Mammary epithelial cell (primary cell): ENCODE measurements around the gene COG5.

Experiments
- CTCF ChIP-seq, 2 donors: IDR thresholded peaks in 1 of 2; conservative IDR thresholded peaks in 1 of 2; 2 replicates each; pipeline ENCODE4 v1.5.1; 2011 to 2012; ENCODE audit warnings: inconsistent platforms in 2 of 2, low read length in 2 of 2, mild to moderate bottlenecking in 2 of 2, control low read depth in 1 of 2, low read depth in 1 of 2; ENCODE audit not compliant: insufficient read depth in 1 of 2; ENCODE audit errors: extremely low read depth in 1 of 2
- EZH2 ChIP-seq: IDR thresholded peaks from 2 replicates; pipeline ENCODE4 v1.6.1; 2012; ENCODE audit warnings: low read length, inconsistent platforms, borderline replicate concordance

GRCh38 chr7:107555893-107556292, 7.8 kb downstream of the COG5 start:
- TF ChIP-seq CTCF (conservative IDR thresholded peaks at IDR 0.05 in 1 of 2, IDR thresholded peaks at IDR 0.05 in 1 of 2; ENCODE audit: extremely low read depth in 1 of 2, insufficient read depth in 1 of 2, low read depth in 1 of 2, low read length in 2 of 2): no peak
- TF ChIP-seq EZH2: no peak
